Fibroblast of mammary gland (primary cell): Measurements from ENCODE around the gene CMTM8.

Source experiments
- DNase-seq: peaks from one replicate; pipeline ENCODE4 v3.0.0-alpha.2; 2010; ENCODE audit warnings: low read depth
- H3K4me3 ChIP-seq: 2 replicates; pipeline ENCODE4 v1.5.1; 2011; ENCODE audit warnings: low read depth, mild to moderate bottlenecking, low read length, moderate library complexity; ENCODE audit not compliant: control insufficient read depth
- CTCF ChIP-seq: conservative IDR thresholded peaks from 2 replicates; pipeline ENCODE4 v1.5.1; 2011; ENCODE audit warnings: low read depth, low read length, inconsistent platforms; ENCODE audit not compliant: control insufficient read depth, insufficient read depth

The CMTM8 gene

GRCh38 chr3:32310918-32311839, 72.7 kb downstream of the CMTM8 start:
- DNase-seq = no peak
- H3K4me3 ChIP-seq = no peak overlapping the region
- TF ChIP-seq CTCF = no peak

GRCh38 chr3:32312251-32312650, 73.8 kb downstream of the CMTM8 start:
- H3K4me3 ChIP-seq = no peak overlapping the region
- no peak for TF ChIP-seq CTCF
- no peak for DNase-seq

- H3K4me3 ChIP-seq = no peak overlapping the region
- no peak for DNase-seq
- TF ChIP-seq CTCF = no peak
Measured at GRCh38 chr3:32313169-32313568, 74.7 kb downstream of the CMTM8 start.

GRCh38 chr3:32313723-32314473, 75.4 kb downstream of the CMTM8 start:
- TF ChIP-seq CTCF = no peak
- DNase-seq = peak; percentile 53
- no peak overlapping the region for H3K4me3 ChIP-seq

GRCh38 chr3:32315441-32315840, 77.0 kb downstream of the CMTM8 start:
- no peak for TF ChIP-seq CTCF

GRCh38 chr3:32316319-32316718, 77.8 kb downstream of the CMTM8 start:
- DNase-seq = no peak
- H3K4me3 ChIP-seq = no peak overlapping the region
- TF ChIP-seq CTCF = no peak

More at GRCh38 chr3:32315441-32315840, 77.0 kb downstream of the CMTM8 start:
- DNase-seq = no peak
- no peak overlapping the region for H3K4me3 ChIP-seq
